ENCODE data around the gene SUSD2. TPM values are rescaled to one million over a fixed set of nuclear protein-coding genes. Genes with fewer than 3 reads are reported as not detected.
"Not testable (repeated sequence)": the region's sequence is repeated elsewhere in the genome, so short reads cannot be mapped to it uniquely, and the experiment has no call there.

The SUSD2 gene
- 0.15 TPM in 1 of 2 replicates, not detected in the other for total RNA-seq (2014; rRNA removed; shearing (Covaris generic))

DNA sequence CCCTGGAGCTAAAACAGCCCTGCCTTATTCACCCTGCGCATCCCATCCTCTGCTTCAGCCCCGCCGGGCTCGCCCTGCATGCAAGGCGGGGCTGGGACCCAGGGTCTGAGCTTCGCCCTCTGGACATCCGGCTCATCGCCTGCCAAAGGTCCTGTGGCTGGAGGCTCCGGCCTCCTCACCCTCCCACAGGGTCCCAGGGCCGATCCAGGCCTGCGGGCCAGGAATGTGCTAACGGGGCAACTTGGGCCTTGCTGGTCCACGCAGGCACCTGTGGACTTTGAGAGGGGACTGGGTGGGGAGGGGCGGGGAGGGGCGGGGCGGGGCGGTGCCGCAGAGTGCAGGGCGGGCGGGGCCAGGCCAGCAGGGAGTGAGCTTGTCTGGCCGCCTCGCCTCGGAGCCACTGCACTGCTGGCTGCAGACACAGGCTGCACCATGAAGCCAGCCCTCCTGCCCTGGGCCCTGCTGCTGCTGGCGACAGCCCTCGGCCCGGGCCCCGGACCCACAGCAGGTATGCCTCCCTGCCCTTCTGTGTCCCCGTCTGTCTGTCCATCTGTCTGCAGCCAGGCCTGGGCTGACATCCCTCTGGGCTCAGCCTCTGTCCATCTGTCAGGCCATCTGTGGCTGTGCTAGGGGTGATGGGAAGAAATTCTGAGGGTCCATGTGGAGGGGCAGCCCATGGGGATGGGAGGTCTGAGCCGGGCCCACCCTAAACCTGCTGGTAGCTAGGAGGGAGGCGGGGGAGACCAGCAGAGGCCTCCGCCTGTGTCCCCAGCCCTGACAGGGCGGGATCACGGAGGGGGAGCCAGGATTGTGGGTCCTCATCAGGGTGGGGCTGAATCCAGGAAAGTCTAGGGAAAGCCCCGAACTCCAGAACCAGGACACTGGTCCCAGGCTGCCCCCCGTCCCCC, at the start of gene SUSD2:
Gene SUSD2, plus strand, starts transcription at position 400 of the 908 bp plus-strand sequence. Its CDS starts 33 bp downstream, at position 433.
- no peak for DNase-seq (ENCODE audit: low read depth)

DNA sequence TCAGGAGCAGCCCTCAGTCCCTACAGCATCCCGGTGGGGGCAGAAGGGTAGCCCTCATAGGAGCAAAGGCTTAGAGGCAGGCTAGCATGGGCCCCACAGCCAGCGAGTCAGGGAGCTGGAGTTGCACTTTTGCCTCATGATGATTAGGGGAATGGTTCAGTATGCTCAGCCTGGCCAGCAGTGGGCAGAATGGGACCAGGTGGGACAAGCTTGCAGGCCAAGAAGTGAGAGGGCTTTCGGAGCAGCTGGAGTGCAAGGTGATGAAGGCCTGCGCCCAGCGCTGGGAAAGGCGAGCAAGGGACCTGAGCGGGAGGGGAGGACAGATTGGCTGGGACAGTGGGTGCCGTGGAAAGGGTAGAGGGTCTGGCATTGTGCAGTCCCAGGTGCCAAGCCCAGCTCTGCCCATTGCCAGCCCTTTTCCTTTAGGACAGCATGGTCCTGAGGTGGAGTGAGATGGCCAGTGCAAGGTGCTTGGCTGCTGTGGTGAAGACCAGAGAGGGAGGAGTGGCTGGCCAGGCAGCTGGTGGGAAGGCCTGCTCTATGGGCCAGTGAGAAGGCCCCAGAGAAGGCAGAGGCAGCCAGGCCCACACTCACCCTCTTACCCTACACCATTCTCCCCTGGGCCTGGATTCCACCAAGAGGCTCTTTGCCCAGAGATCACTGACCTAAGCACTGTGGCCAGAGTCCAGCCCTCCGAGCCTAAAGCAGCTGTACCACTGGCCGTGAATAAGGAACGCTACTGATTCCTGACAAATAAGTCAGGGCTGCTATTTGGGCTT, 47.9 kb upstream of the SUSD2 start:
- DNase-seq (ENCODE audit: low read depth), result peak; percentile 8

GRCh38 chr22:24134090-24134846, 47.0 kb upstream of the SUSD2 start:
- DNase-seq (ENCODE audit: low read depth), result no peak

GRCh38 chr22:24136533-24136932, 44.8 kb upstream of the SUSD2 start:
- not testable (repeated sequence) for DNase-seq (ENCODE audit: low read depth)

GRCh38 chr22:24137595-24137994, 43.7 kb upstream of the SUSD2 start:
- DNase-seq (ENCODE audit: low read depth), result peak; percentile 47

- DNase-seq (ENCODE audit: low read depth), result no peak
Measured at GRCh38 chr22:24138649-24139420, 42.5 kb upstream of the SUSD2 start.

DNA sequence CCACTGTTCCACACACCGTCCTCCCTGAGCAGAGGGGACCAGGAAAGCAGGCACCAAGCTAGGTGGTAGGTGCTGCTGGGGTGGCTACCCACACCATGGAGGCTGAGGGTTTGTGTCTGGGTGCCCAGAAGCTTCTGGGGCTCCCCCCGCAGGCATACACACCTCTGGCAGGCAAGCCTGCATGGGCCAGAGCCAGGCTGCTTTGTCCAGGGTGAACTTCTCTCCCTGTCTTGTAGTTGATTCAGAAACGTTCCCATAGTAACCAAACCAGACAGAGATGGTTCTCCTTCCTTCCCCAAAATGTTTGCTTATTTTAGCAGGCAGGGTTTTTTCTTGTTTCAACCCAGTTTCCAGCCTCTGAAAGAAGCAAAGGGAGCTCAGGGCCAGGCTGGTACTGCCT, 40.9 kb upstream of the SUSD2 start:
- DNase-seq (ENCODE audit: low read depth), result peak; percentile 26

GRCh38 chr22:24141586-24141985, 39.7 kb upstream of the SUSD2 start:
- peak; percentile 50 for DNase-seq (ENCODE audit: low read depth)

GRCh38 chr22:24142241-24142640, 39.0 kb upstream of the SUSD2 start:
- DNase-seq (ENCODE audit: low read depth), result no peak

GRCh38 chr22:24142831-24143230, 38.5 kb upstream of the SUSD2 start:
- DNase-seq (ENCODE audit: low read depth), result no peak

- no peak for DNase-seq (ENCODE audit: low read depth)
Measured at GRCh38 chr22:24144056-24144777, 37.1 kb upstream of the SUSD2 start.

- DNase-seq (ENCODE audit: low read depth), result no peak
Measured at GRCh38 chr22:24144778-24145085, 36.6 kb upstream of the SUSD2 start.

DNA sequence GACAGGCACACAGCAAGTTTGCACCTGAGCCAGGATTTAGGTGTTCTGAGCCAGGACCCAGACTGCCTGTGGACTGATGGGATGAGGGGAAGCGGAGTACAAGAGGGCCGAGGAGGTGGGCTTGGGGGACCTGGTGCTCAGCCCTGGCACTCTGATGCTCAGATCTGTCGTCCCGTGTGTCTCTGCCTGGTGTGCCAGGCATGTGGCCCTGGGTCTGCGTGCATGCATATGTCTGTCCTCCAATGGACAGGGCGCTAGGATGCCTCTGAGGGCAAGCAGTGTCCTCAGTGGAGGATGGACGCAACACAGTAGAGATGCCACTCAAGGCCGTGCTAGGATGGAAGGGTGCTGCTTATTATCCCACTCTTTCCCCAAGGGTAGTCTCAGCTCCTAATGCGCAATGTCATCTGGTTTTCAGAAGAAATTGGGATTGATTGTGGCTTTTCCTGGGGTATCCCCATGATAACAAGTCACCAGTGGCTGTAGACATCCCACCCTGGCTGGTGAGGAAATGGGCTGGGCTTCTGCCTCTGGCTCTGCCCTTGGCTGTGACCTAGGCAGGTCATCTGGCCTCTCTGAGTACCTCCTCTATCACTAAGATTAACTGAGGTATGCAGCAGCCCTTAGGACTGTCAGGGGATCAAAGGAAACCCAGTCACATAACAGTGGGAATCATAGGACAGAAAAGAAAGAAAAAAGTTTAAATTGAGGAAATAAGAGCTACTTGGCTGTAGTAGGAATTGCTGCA, 35.7 kb upstream of the SUSD2 start:
- no peak for DNase-seq (ENCODE audit: low read depth)

DNA sequence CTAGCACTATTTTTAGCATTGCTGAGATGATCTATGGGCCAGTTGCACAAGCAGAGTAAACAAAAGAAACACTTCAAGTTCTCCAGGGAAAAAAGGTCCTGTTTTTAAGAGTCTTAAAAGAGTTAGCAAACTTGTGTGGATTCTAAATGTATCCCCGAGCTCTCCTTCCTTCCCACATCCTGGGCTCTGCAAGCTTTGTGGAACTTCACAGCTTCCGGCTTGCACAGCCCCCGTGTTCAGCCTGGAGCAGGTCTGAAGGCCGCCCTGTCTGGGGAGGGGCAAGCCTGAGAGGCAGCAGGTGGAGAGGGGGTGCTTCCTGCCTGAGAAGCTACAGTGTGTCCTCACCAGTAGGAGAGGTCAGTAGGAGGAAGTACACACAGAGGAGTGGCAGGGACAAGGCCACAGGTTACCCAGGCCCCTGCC, 35.1 kb upstream of the SUSD2 start:
- peak; percentile 68 for DNase-seq (ENCODE audit: low read depth)

DNA sequence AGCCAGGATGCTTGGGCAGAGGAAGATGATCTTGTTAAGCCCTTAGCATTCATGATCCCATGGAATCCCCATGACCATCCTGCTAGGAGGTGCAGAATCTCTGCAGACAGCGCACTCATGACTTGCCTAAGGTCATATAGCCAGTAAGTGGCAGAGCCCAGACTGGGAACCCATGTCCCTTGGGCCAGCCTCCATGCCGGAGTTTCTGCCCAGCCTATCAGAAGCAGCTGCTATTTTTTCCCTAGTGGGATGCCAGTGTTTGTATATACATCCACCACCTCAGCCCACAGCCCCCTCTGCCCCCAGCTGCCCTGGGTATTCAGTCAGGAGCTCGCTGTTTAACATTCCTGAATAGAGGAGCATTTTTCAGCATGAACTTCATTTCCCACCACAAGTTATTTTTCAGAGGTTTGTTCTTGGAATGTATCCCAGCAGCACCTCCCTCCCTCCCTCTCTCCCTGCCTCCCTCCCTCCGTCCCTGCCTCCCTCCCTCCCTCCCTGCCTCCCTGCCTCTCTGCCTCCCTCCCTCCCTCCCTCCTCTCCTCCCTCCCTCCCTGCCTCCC, 34.4 kb upstream of the SUSD2 start:
- peak; percentile 75 for DNase-seq (ENCODE audit: low read depth)

GRCh38 chr22:24147666-24148065, 33.6 kb upstream of the SUSD2 start:
- DNase-seq (ENCODE audit: low read depth), result no peak

GRCh38 chr22:24148266-24149197, 32.8 kb upstream of the SUSD2 start:
- DNase-seq (ENCODE audit: low read depth), result no peak

DNA sequence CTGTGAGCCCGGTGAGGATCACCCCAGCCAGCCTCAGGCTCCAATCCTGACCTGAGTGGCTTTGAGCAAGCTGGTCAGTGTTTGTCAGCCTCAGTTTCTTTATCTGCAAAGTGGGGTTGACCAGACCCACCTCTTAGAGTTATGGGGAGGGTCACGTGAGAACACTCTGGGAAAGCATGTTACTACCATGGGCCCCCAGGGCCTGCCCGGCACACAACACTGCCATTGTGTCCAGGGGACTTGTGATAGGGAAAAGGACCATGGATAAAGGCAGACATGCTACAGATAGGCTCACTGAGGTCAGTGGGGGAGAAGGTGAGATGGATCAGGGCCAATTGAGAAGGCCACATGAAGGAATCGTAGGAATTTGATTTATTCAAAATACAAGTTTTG, 32.1 kb upstream of the SUSD2 start:
- no peak for DNase-seq (ENCODE audit: low read depth)

All from M059J (cell line).